GM12892 (cell line): ENCODE measurements around the gene HORMAD2.

Source experiments
- POLR2A ChIP-seq: IDR thresholded peaks from 2 replicates; pipeline ENCODE4 v1.6.1; 2011; ENCODE audit warnings: low read depth, low read length, control low read depth
- POLR2AphosphoS5 ChIP-seq: IDR thresholded peaks from 2 replicates; pipeline ENCODE4 v1.6.1; 2011; ENCODE audit warnings: low read depth, low read length, control low read depth
- TAF1 ChIP-seq: IDR thresholded peaks from 2 replicates; pipeline ENCODE4 v1.6.1; 2011; ENCODE audit warnings: low read depth, mild to moderate bottlenecking, control low read depth, low read length, borderline replicate concordance

- no peak for TF ChIP-seq POLR2A
- TF ChIP-seq POLR2AphosphoS5 = no peak
- no peak for TF ChIP-seq TAF1
Measured at GRCh38 chr22:30197389-30197788, 117.1 kb downstream of the HORMAD2 start.
